GM12878 (cell line): Measurements from ENCODE around the gene SMAP1. TPM values are rescaled to one million over a fixed set of nuclear protein-coding genes. Genes with fewer than 3 reads are reported as not detected.

Experiments used
- ATAC-seq: fragments of 200-7000 bp; cut with Tn5 transposase; 3 replicates; pipeline ENCODE4 v1.9.1; 2020; ENCODE audit warnings: mild to moderate bottlenecking, moderate library complexity
- BruUV-seq: library from RNA; stranded (reverse); fragments of 400-500 nt; replicated peaks from 2 replicates; lab custom pipeline; 2021; lab: Mats Ljungman, UMichigan
- CTCF ChIA-PET: fragments of 300-600 bp; sonication (Branson Sonifier 250); formaldehyde crosslinking; extraction: SDS; loops from one replicate; lab custom pipeline; 2021; ENCODE audit warnings: inconsistent platforms; lab: Yijun Ruan, JAX
- POLR2A ChIA-PET: fragments of 350-600 bp; formaldehyde crosslinking; extraction: SDS; loops from one replicate; lab custom pipeline; 2021; ENCODE audit warnings: inconsistent platforms; lab: Charles Lee
- RAD21 ChIA-PET: fragments of 300-600 bp; sonication (Branson Sonifier 250); formaldehyde crosslinking; loops from one replicate; lab custom pipeline; 2023; ENCODE audit warnings: antibody characterized with exemption; ENCODE audit not compliant: unreplicated experiment; lab: Charles Lee
- SMC1A ChIA-PET: fragments of 300-600 bp; sonication (Branson Sonifier 250); formaldehyde crosslinking; loops from one replicate; lab custom pipeline; 2023; ENCODE audit not compliant: unreplicated experiment, uncharacterized antibody; lab: Charles Lee
- DNase-seq: peaks from one replicate; pipeline ENCODE4 v3.0.0-alpha.2; 2011; ENCODE audit warnings: low read depth, low spot score
- FAIRE-seq: peaks from 3 replicates; lab custom pipeline; 2011; peaks lifted over from hg19 to GRCh38; lab: Jason Lieb, UNC
- H2AFZ ChIP-seq: 2 replicates; pipeline ENCODE4 v1.6.0; 2011; ENCODE audit warnings: low read depth, low read length, control low read depth; ENCODE audit not compliant: control insufficient read depth
- H3K27ac ChIP-seq: 2 replicates; pipeline ENCODE4 v1.5.1; 2011; ENCODE audit warnings: control low read depth; ENCODE audit not compliant: control insufficient read depth, insufficient read depth
- H3K27me3 ChIP-seq, 2 experiments: replicated peaks in 1 of 2; 2 replicates each; pipeline versions ENCODE4 v1.6.0 to v1.6.1; 2011; ENCODE audit warnings: low read length in 1 of 2; ENCODE audit not compliant: control insufficient read depth in 2 of 2, insufficient read depth in 2 of 2
- H3K36me3 ChIP-seq, 2 experiments: 2 replicates each; pipeline ENCODE4 v1.5.1; 2011; ENCODE audit warnings: low read length in 1 of 2; ENCODE audit not compliant: control insufficient read depth in 2 of 2, insufficient read depth in 2 of 2
- H3K4me1 ChIP-seq: 2 replicates; pipeline ENCODE4 v1.6.1; 2011; ENCODE audit warnings: mild to moderate bottlenecking, low read length, moderate library complexity, mixed read lengths; ENCODE audit not compliant: control insufficient read depth, insufficient read depth
- H3K4me2 ChIP-seq: 2 replicates; pipeline ENCODE4 v1.6.0; 2011; ENCODE audit warnings: control low read depth; ENCODE audit not compliant: control insufficient read depth, insufficient read depth
- H3K4me3 ChIP-seq: fragments of 200-600 bp; sonication (generic); 2 replicates; pipeline ENCODE4 v1.5.1; 2016
- H3K79me2 ChIP-seq: 2 replicates; pipeline ENCODE4 v1.6.0; 2011; ENCODE audit warnings: low read length; ENCODE audit not compliant: control insufficient read depth, insufficient read depth
- H3K9ac ChIP-seq: 2 replicates; pipeline ENCODE4 v1.8.0; 2011; ENCODE audit warnings: low read length, control low read depth, mixed read lengths; ENCODE audit not compliant: control insufficient read depth, insufficient read depth
- H3K9me3 ChIP-seq: replicated peaks from 3 replicates; pipeline ENCODE4 v1.5.1; 2011; ENCODE audit warnings: mild to moderate bottlenecking, low read length; ENCODE audit not compliant: control insufficient read depth, insufficient read depth
- H4K20me1 ChIP-seq: 2 replicates; pipeline ENCODE4 v1.6.0; 2011; ENCODE audit not compliant: control insufficient read depth, insufficient read depth
- BCL11A ChIP-seq: IDR thresholded peaks from 2 replicates; pipeline ENCODE4 v1.6.1; 2011; ENCODE audit warnings: low read depth, low read length
- HDAC2 ChIP-seq: fragments of 200-600 bp; sonication (generic); IDR thresholded peaks from 2 replicates; pipeline ENCODE4 v1.6.1; 2017
- IKZF1 ChIP-seq: fragments of 450-650 bp; conservative IDR thresholded peaks from 2 replicates; pipeline ENCODE4 v1.6.1; 2017; ENCODE audit warnings: antibody characterized with exemption, mild to moderate bottlenecking
- NR2C2 ChIP-seq: IDR thresholded peaks from 2 replicates; pipeline ENCODE4 v1.6.1; 2011; ENCODE audit warnings: borderline replicate concordance, low read depth; ENCODE audit not compliant: control insufficient read depth, insufficient read length
- SMC3 ChIP-seq: IDR thresholded peaks from 2 replicates; pipeline ENCODE4 v1.6.1; 2011; ENCODE audit warnings: low read length, improper control_type of control experiment, borderline replicate concordance
- WGBS: methylation state at CpG from one replicate; pipeline ENCODE4 v1.1.6; 2016; ENCODE audit warnings: low lambda C conversion rate; ENCODE audit not compliant: insufficient replicate concordance, insufficient coverage; ENCODE audit errors: missing lambda C conversion rate; 5-methylcytosine and 5-hydroxymethylcytosine counted together
- in situ Hi-C: fragments of 300-500 bp; cut with MboI; formaldehyde crosslinking; loops from 9 replicates; pipeline ENCODE4 v1.14.3; 2018; ENCODE audit warnings: mixed read lengths
- intact Hi-C: fragments of 100-400 bp; cut with micrococcal nuclease; formaldehyde crosslinking; loops from one replicate; pipeline ENCODE4 v1.14.2; 2022; ENCODE audit not compliant: unreplicated experiment
- polyA plus RNA-seq, 11 experiments: library from polyadenylated mRNA; depleted of rRNA in 4 of 11; unstranded in 6 of 11; stranded (reverse) in 5 of 11; fragments of >200 nt; fragmentation: Nextera tagmentation in 4 of 11; fragmentation: Illumina TruSeq in 1 of 11; extraction: Ambion mirVana in 4 of 11; extraction: Trizol in 1 of 11; gene quantifications; 1 replicate in 1 of 11; 2 replicates in 10 of 11; pipeline versions ENCODE4 v1.2.1 to v1.2.3, GENCODE V29; 2011 to 2016; ENCODE audit warnings: inconsistent platforms in 2 of 11, missing spikeins in 2 of 11, low read depth in 1 of 11
- total RNA-seq, 4 experiments: library from RNA; depleted of rRNA in 3 of 4; stranded (reverse); fragments of >200 nt in 3 of 4; fragmentation: Illumina TruSeq in 1 of 4; extraction: Trizol in 1 of 4; gene quantifications; 2 replicates each; pipeline versions ENCODE4 v1.2.1 to v1.2.3, GENCODE V29; 2013 to 2021
- TF ChIP-seq, protein P1 (sequence below): fragments of 450-650 bp; IDR thresholded peaks from 2 replicates; pipeline ENCODE4 v1.6.1; 2017; ENCODE audit warnings: antibody characterized with exemption, mild to moderate bottlenecking, moderate library complexity
- TF ChIP-seq, protein P2 (sequence below): fragments of 450-650 bp; IDR thresholded peaks from 2 replicates; pipeline ENCODE4 v1.6.1; 2016; ENCODE audit warnings: mild to moderate bottlenecking

The SMAP1 gene
- total and polyA plus RNA-seq, 10 of the 15 experiments (the other 5 are each of a cell fraction or from before 2014, with no cell fraction given): 13.7 to 33.9 (median 25.3) TPM

DNA sequence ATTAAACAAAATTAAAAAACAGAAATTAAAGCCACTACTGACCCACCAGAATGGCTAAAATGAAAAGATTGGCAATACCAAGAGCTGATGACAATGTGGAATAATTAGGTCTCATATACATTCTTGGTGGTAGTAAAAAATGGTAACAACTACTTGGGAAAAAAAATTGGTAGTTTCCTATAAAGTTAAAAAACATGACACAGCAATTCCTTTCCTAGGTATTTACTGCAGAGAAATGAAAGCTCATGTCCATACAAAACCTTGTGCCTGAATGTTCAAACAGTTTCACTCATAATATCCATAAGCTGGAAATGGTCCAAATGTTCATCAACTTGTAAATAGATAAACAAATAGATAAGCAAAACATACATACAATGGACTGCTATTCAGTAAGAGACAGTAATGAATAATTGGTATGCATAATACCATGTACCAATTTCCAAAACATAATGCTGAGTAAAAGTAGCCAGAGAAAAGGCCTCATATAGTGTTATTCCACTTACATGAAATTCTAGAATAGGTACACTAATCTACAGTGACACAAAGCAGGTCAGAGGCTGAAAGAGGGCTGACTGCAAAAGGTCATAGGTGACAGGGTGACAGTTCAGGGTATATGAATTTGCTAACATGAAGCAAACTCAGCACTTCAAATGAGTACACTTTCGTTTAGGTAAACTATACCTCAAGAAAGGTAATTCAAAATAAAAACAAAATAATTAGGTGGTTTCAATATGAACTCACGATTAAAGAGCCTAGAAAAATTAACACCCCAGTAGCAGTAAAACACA lies 236.2 kb downstream of the SMAP1 start:
- Histone ChIP-seq H3K4me2 (no peak overlapping the region), H3K79me2 (no peaks in the 10 kb centered on the region), H3K4me3 (no peak overlapping the region), H3K27ac (no peak overlapping the region), H3K9me3 (no peaks in the 10 kb centered on the region), H3K4me1 (no peaks in the 10 kb centered on the region), H3K27me3 (no peaks in the 10 kb centered on the region; a peak in 1 of 4 replicates)
- ChIA-PET RAD21 (no interaction called here), POLR2A (no interaction called here), CTCF (interaction anchor here (1.5 kb wide), 1 partner anchor 20 kb away, joined by 6 read pairs; no protein-coding TSS in a partner anchor), SMC1A (no interaction called here)
- in situ Hi-C loops: no loop called here
- 3% methylated on average over 2 of the region's 2 CpGs for WGBS
- DNase-seq (no peak), FAIRE-seq (no peak)
- no TSS peak for BruUV-seq
- TF ChIP-seq, protein P1, sequence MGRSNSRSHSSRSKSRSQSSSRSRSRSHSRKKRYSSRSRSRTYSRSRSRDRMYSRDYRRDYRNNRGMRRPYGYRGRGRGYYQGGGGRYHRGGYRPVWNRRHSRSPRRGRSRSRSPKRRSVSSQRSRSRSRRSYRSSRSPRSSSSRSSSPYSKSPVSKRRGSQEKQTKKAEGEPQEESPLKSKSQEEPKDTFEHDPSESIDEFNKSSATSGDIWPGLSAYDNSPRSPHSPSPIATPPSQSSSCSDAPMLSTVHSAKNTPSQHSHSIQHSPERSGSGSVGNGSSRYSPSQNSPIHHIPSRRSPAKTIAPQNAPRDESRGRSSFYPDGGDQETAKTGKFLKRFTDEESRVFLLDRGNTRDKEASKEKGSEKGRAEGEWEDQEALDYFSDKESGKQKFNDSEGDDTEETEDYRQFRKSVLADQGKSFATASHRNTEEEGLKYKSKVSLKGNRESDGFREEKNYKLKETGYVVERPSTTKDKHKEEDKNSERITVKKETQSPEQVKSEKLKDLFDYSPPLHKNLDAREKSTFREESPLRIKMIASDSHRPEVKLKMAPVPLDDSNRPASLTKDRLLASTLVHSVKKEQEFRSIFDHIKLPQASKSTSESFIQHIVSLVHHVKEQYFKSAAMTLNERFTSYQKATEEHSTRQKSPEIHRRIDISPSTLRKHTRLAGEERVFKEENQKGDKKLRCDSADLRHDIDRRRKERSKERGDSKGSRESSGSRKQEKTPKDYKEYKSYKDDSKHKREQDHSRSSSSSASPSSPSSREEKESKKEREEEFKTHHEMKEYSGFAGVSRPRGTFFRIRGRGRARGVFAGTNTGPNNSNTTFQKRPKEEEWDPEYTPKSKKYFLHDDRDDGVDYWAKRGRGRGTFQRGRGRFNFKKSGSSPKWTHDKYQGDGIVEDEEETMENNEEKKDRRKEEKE: no peak
- no peak for TF ChIP-seq SMC3
- TF ChIP-seq, all 136 proteins: peak for 0
- no peaks in the 10 kb centered on the region for H4K20me1 ChIP-seq
- intact Hi-C loops: no loop called here
- no peak for ATAC-seq
- H3K9ac ChIP-seq: no peak overlapping the region
- H2AFZ ChIP-seq: no peak overlapping the region
- H3K36me3 ChIP-seq: no peaks in the 10 kb centered on the region

DNA sequence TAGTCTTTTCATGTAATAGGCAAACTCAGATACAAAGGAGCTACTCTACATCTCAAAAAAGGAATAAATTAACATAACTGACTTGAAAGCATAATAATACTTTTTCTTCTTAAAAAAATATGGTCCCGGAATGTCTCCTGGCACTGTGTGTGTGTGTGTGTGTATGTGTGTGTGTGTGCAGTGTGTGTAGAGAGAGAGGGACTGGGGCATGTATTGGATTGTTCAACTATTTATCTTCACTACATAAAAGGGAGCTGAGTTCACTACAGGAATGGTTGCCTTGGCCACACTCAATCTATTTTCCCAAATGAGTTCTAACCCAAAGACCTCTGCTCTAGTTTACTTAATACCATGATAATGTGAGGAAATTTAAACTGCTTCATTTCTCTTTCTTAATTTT lies 238.1 kb downstream of the SMAP1 start:
- Histone ChIP-seq H3K79me2 (no peaks in the 10 kb centered on the region), H4K20me1 (no peaks in the 10 kb centered on the region), H3K4me2 (no peak overlapping the region), H3K9me3 (no peaks in the 10 kb centered on the region), H3K4me3 (no peak overlapping the region), H3K27me3 (no peaks in the 10 kb centered on the region; a peak in 1 of 4 replicates), H3K27ac (no peak overlapping the region), H2AFZ (no peak overlapping the region), H3K36me3 (no peaks in the 10 kb centered on the region), H3K9ac (no peak overlapping the region), H3K4me1 (no peaks in the 10 kb centered on the region)
- ATAC-seq (no peak), DNase-seq (no peak), FAIRE-seq (no peak)
- WGBS: 100% methylated on average over 1 of the region's 1 CpG
- SMC1A ChIA-PET: no interaction called here
- RAD21 ChIA-PET: no interaction called here
- intact Hi-C loops: no loop called here
- no TSS peak for BruUV-seq
- POLR2A ChIA-PET: no interaction called here
- in situ Hi-C loops: no loop called here
- CTCF ChIA-PET: interaction anchor here (1.3 kb wide), 1 partner anchor 11 kb away, joined by 3 read pairs; no protein-coding TSS in a partner anchor
- TF ChIP-seq NR2C2: no peak
- TF ChIP-seq HDAC2: no peak
- TF ChIP-seq IKZF1: no peak
- TF ChIP-seq BCL11A: no peak
- TF ChIP-seq, protein P2, sequence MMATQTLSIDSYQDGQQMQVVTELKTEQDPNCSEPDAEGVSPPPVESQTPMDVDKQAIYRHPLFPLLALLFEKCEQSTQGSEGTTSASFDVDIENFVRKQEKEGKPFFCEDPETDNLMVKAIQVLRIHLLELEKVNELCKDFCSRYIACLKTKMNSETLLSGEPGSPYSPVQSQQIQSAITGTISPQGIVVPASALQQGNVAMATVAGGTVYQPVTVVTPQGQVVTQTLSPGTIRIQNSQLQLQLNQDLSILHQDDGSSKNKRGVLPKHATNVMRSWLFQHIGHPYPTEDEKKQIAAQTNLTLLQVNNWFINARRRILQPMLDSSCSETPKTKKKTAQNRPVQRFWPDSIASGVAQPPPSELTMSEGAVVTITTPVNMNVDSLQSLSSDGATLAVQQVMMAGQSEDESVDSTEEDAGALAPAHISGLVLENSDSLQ: no peak
